CD14-positive monocyte (primary cell): ENCODE measurements around the gene NTRK1. TPM values are rescaled to one million over a fixed set of nuclear protein-coding genes. Genes with fewer than 3 reads are reported as not detected.

Experiments used
- DNase-seq, 3 donors: peaks; one replicate each; pipeline ENCODE4 v3.0.0-alpha.2; 2011 to 2022
- H2AFZ ChIP-seq: 2 replicates; pipeline ENCODE4 v1.6.0; 2012; ENCODE audit warnings: mild to moderate bottlenecking, low read depth, low read length, inconsistent platforms; ENCODE audit not compliant: insufficient read depth, poor library complexity, severe bottlenecking
- H3K27ac ChIP-seq, 2 donors: 1 replicate in 1 of 2; 2 replicates in 1 of 2; pipeline ENCODE4 v1.5.1; 2012 to 2013; ENCODE audit warnings: low read length in 2 of 2, control low read depth in 1 of 2, inconsistent platforms in 1 of 2, low read depth in 1 of 2, mild to moderate bottlenecking in 1 of 2
- H3K27me3 ChIP-seq, 2 donors: one replicate each; pipeline versions ENCODE4 v1.6.0 to v1.6.1; 2011 to 2013; ENCODE audit warnings: low read length in 2 of 2; ENCODE audit not compliant: control insufficient read depth in 2 of 2, insufficient read depth in 2 of 2
- H3K36me3 ChIP-seq, 2 donors: replicated peaks in 1 of 2; 1 replicate in 1 of 2; 2 replicates in 1 of 2; pipeline versions ENCODE4 v1.5.1 to v1.6.1; 2012 to 2013; ENCODE audit warnings: low read length in 2 of 2, control low read depth in 1 of 2, inconsistent platforms in 1 of 2, mild to moderate bottlenecking in 1 of 2; ENCODE audit not compliant: insufficient read depth in 2 of 2, control insufficient read depth in 1 of 2
- H3K4me1 ChIP-seq, 2 donors: 1 replicate in 1 of 2; 2 replicates in 1 of 2; pipeline versions ENCODE4 v1.5.1 to v1.6.1; 2012 to 2013; ENCODE audit warnings: low read length in 2 of 2, control low read depth in 1 of 2, inconsistent platforms in 1 of 2, mild to moderate bottlenecking in 1 of 2, moderate library complexity in 1 of 2; ENCODE audit not compliant: insufficient read depth in 2 of 2, control insufficient read depth in 1 of 2
- H3K4me2 ChIP-seq: replicated peaks from 2 replicates; pipeline ENCODE3; 2012; ENCODE audit warnings: low read length, moderate library complexity, mild to moderate bottlenecking; ENCODE audit not compliant: poor library complexity, severe bottlenecking; ENCODE audit errors: extremely low read depth
- H3K4me3 ChIP-seq, 3 experiments: fragments of 200-600 bp in 1 of 3; sonication (generic) in 1 of 3; replicated peaks in 1 of 3; 1 replicate in 2 of 3; 2 replicates in 1 of 3; pipeline ENCODE4 v1.5.1; 2011 to 2013; ENCODE audit warnings: low read length in 3 of 3, mild to moderate bottlenecking in 3 of 3, control low read depth in 2 of 3, low read depth in 2 of 3, inconsistent platforms in 1 of 3, moderate library complexity in 1 of 3
- H3K79me2 ChIP-seq: 2 replicates; pipeline ENCODE4 v1.6.0; 2012; ENCODE audit warnings: mild to moderate bottlenecking, control low read depth, inconsistent platforms, low read length, moderate library complexity; ENCODE audit not compliant: insufficient read depth
- H3K9ac ChIP-seq: 2 replicates; pipeline ENCODE4 v1.6.0; 2017; ENCODE audit warnings: low read length, mild to moderate bottlenecking; ENCODE audit not compliant: insufficient read depth, poor library complexity, severe bottlenecking
- H3K9me3 ChIP-seq, 2 donors: replicated peaks in 1 of 2; 1 replicate in 1 of 2; 2 replicates in 1 of 2; pipeline versions ENCODE4 v1.5.1 to v1.6.1; 2012 to 2013; ENCODE audit warnings: low read length in 2 of 2, control low read depth in 1 of 2; ENCODE audit not compliant: control insufficient read depth in 1 of 2, insufficient read depth in 1 of 2
- H4K20me1 ChIP-seq: 2 replicates; pipeline ENCODE4 v1.6.0; 2012; ENCODE audit warnings: mild to moderate bottlenecking, low read length, control low read depth, moderate library complexity; ENCODE audit not compliant: insufficient read depth
- H3K27ac Mint-ChIP-seq, 7 donors: one replicate each; pipeline ENCODE4 v1.8.0; 2020; ENCODE audit warnings: mild to moderate bottlenecking in 7 of 7, mixed read lengths in 7 of 7, moderate library complexity in 6 of 7, inconsistent platforms in 2 of 7
- H3K27me3 Mint-ChIP-seq, 3 donors: one replicate each; pipeline ENCODE4 v1.8.0; 2021 to 2022; ENCODE audit warnings: low read depth in 3 of 3, mild to moderate bottlenecking in 3 of 3, mixed read lengths in 3 of 3, moderate library complexity in 3 of 3, inconsistent platforms in 1 of 3
- H3K36me3 Mint-ChIP-seq, 2 donors: one replicate each; pipeline ENCODE4 v1.8.0; 2020; ENCODE audit warnings: mixed read lengths in 2 of 2, inconsistent platforms in 1 of 2, mild to moderate bottlenecking in 1 of 2
- H3K4me1 Mint-ChIP-seq: one replicate; pipeline ENCODE4 v1.8.0; 2020; ENCODE audit warnings: mild to moderate bottlenecking, mixed read lengths
- H3K4me3 Mint-ChIP-seq, 2 donors: one replicate each; pipeline ENCODE4 v1.8.0; 2020; ENCODE audit warnings: mild to moderate bottlenecking in 2 of 2, mixed read lengths in 2 of 2, moderate library complexity in 1 of 2
- H3K9me3 Mint-ChIP-seq, 7 donors: one replicate each; pipeline ENCODE4 v1.8.0; 2020 to 2022; ENCODE audit warnings: mixed read lengths in 7 of 7, mild to moderate bottlenecking in 6 of 7, moderate library complexity in 6 of 7, inconsistent platforms in 2 of 7
- CTCF ChIP-seq: fragments of 200-600 bp; IDR thresholded peaks from one replicate; pipeline ENCODE4 v1.8.0; 2022; ENCODE audit warnings: antibody characterized with exemption, mild to moderate bottlenecking
- WGBS: methylation state at CpG from one replicate; pipeline ENCODE4 v1.1.5; 2013; ENCODE audit warnings: missing lambda C conversion rate; ENCODE audit not compliant: insufficient coverage; 5-methylcytosine and 5-hydroxymethylcytosine counted together
- intact Hi-C, 2 donors: fragments of 100-400 bp; cut with micrococcal nuclease; formaldehyde crosslinking; loops; one replicate each; pipeline versions ENCODE4 v1.15.0 to v1.15.1; 2023
- polyA plus RNA-seq, 3 donors: library from polyadenylated mRNA; depleted of rRNA in 1 of 3; unstranded in 2 of 3; stranded (reverse) in 1 of 3; fragments of 300-500 nt in 2 of 3; fragments of >200 nt in 1 of 3; fragmentation: Illumina TruSeq in 2 of 3; gene quantifications; 1 replicate in 2 of 3; 2 replicates in 1 of 3; pipeline ENCODE4 v1.2.3, GENCODE V29; 2012 to 2021

NTRK1 gene
- polyA plus RNA-seq, 3 donors = 0.03 TPM; not detected in 2

- peaks cover 0 to 6% of the 10 kb centered on the region in 2 donors for H3K27me3 ChIP-seq
- H4K20me1 ChIP-seq = no peaks in the 10 kb centered on the region
- intact Hi-C loops = loop anchor here in 1 of 2 donors (10.0 kb wide), 1 partner anchor 190 kb away; no protein-coding TSS in a partner anchor
- Mint-ChIP-seq H3K27ac (peak overlapping the region in 1 of 7 donors; percentile 42), H3K9me3 (no peaks in the 10 kb centered on the region), H3K27me3 (peaks cover 21 to 44% (median 26%) of the 10 kb centered on the region in 3 donors), H3K4me3 (no peak overlapping the region), H3K36me3 (no peaks in the 10 kb centered on the region), H3K4me1 (no peaks in the 10 kb centered on the region)
- H3K4me1 ChIP-seq = no peaks in the 10 kb centered on the region
- no peak for TF ChIP-seq CTCF
- no peak overlapping the region for H3K27ac ChIP-seq
- WGBS = 88% methylated on average over 6 of the region's 10 CpGs
- no peaks in the 10 kb centered on the region for H3K36me3 ChIP-seq
- H3K4me3 ChIP-seq = no peak overlapping the region
- H3K9ac ChIP-seq = no peak overlapping the region
- no peak overlapping the region for H2AFZ ChIP-seq
- no peaks in the 10 kb centered on the region for H3K9me3 ChIP-seq
- H3K4me2 ChIP-seq = no peak overlapping the region
- no peaks in the 10 kb centered on the region for H3K79me2 ChIP-seq
- DNase-seq = no peak
Measured at GRCh38 chr1:156884560-156885184, 24.0 kb downstream of the NTRK1 start.

- Mint-ChIP-seq H3K36me3 (no peaks in the 10 kb centered on the region), H3K9me3 (no peaks in the 10 kb centered on the region), H3K27me3 (peaks cover 26 to 42% (median 27%) of the 10 kb centered on the region in 3 donors), H3K27ac (no peak overlapping the region), H3K4me3 (no peak overlapping the region), H3K4me1 (peaks cover 4% of the 10 kb centered on the region)
- no peaks in the 10 kb centered on the region for H3K79me2 ChIP-seq
- no peak overlapping the region for H3K27ac ChIP-seq
- no peak for DNase-seq
- peaks cover 0 to 7% of the 10 kb centered on the region in 2 donors for H3K27me3 ChIP-seq
- H4K20me1 ChIP-seq = no peaks in the 10 kb centered on the region
- intact Hi-C loops = loop anchor here in 1 of 2 donors (10.0 kb wide), 1 partner anchor 191 kb away; no protein-coding TSS in a partner anchor
- no peak overlapping the region for H3K9ac ChIP-seq
- WGBS = no CpG with 5 or more reads among the region's 1 CpG
- no peaks in the 10 kb centered on the region for H3K9me3 ChIP-seq
- no peaks in the 10 kb centered on the region for H3K36me3 ChIP-seq
- H3K4me2 ChIP-seq = no peak overlapping the region
- H3K4me1 ChIP-seq = no peaks in the 10 kb centered on the region
- no peak overlapping the region for H2AFZ ChIP-seq
- no peak overlapping the region for H3K4me3 ChIP-seq
- TF ChIP-seq CTCF = no peak
Measured at GRCh38 chr1:156885314-156885713, 24.6 kb downstream of the NTRK1 start.
